Activated effector memory CD4-positive, alpha-beta T cell treated with anti-CD3 and anti-CD28 coated beads, Interleukin-2, amount 50 U/mL, for 16 hours (primary cell): Measurements from ENCODE around the gene TTLL5.

ENCODE experiments used
- DNase-seq: peaks from one replicate; pipeline ENCODE4 v3.0.0-alpha.2; 2020

TTLL5 gene

DNA sequence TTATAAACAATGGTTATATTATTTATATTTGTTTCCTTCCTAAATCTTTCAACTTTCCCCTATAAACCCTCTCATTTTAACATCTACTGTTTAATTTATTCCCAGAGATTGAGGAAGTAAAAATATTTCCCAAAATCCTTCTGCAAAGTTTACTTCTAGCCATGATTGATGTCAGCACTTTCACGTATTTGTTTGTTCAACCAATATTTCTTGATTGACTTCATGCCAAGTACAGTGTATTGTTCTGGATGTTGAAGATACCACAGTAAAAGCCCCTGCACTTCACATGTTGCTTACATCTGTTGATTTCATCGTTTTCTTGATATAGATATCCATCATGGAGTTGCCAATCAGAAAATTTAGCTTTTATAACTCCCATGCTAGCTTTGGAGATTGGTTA, 81.8 kb downstream of the TTLL5 start:
- no peak for DNase-seq

DNA sequence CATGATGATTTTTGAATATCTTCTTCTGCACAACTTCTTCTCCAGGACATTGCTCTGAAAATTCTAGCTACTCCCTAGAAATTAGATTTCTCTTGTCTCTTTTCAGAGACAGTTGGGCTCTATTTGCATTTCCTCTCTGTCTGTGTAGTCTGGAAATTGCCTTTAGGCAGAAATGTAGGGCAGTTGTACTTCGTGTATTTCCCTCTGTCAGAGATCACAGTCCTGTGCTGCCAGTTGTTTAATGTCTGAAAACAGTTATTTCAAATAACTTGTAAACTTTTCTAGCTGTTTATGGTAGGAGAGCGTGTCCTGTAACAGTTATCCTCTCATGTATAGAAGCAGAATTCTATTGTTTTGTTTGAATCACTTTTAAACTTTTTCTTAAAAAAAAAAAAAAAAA, 86.9 kb downstream of the TTLL5 start:
- no peak for DNase-seq

DNA sequence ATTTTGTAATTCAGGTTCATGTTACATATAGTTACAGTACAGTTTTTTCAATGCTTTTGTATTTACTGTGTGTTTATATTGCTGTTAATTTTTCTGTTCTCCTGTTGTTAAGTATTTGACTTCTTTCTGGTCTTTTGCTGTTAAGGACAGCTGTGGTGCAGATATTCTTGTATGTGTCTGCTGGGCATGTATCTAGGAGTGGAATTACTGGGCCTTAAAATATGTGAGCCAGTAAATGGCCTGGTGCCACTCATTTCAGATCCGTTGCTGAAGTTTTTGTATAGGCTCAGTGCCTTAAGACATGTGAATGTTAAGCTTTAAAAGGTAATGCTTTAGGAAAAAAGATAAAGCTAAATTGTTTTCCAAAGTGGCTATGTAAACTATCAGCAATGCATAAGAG, 87.3 kb downstream of the TTLL5 start:
- no peak for DNase-seq

DNA sequence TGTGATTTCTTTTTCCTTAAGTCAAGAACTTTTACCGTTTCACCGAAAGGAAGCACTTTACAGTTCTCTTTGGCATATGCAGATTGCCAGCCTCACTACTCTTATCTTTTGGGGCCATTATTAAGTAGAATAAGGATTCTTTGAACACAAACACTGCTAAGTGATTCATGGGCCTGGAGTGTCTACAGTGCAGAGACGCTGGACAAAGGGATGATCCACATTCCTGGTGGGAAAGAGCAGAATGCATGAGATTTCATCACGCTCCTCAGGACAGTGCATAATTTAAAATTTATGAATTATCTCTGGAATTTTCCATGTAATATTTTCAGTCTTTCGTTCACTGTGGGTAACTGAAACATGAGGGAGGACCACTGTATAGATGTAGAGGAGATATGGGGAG, 90.2 kb downstream of the TTLL5 start:
- DNase-seq, result no peak

DNA sequence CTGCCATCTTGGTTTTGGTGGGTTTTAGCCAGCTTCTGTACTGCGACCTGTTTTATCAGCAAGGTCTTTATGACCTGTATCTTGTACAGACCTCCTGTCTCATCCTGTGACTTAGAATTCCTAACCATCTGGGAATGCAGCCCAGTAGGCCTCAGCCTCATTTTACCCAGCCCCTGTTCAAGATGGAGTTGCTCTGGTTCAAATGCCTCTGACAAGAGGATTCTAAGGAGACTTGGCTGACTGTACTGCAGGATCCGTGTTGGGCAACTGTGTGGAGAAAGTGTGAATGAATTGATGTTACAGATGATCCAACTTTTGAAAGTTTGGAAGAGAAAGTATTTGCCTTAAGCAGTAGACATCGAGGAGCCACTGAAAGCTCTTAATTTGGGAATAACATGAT, 91.0 kb downstream of the TTLL5 start:
- no peak for DNase-seq

DNA sequence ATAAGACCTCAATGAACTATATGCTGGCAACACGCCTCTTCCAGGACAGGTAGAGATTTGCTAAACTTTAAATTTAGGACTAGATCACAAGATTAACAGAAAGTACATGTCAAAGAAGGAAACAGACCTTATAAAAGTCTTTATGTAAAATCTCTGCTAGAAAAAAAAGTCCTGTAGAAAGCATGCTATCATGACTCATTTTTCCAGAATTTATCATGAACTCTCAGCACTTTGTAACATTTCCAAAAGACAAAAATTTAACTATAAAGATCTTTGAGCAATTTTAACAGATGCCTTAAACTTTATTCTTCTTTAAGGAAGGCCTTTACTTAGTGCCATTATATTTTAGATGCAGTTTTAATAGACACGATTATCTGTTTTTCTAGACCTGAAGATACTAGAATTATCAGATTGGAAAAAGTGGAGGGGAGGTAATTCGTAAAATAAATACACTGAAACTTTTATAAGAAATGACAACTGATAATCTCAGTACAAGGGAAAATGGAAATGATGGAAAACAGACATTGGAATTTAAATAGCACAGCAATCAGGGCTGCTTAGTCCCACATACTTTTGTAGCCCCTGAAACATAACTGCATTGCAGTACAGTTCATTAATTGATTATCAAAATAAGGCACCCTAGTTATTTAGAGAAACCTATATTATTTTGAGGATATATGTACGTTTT, 92.0 kb downstream of the TTLL5 start:
- DNase-seq, result no peak

DNA sequence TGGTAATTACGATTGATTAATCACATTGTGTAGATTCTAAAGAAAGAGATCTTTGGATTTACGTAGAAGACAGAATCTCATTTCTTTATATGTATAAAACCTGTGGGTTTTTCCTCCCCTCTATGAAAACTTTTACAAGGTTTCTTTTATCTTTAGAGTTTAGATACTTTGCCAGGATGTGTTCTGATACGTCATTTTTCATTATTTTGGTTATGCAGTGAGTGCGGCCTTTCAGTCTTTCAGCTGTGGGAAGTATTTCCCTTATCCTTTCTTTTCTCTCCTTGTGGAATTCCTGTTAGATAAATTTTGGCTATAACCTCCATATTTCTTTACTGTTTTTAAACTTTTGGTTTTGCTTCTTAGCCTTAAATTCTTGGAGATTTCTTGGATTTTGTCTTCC, 92.7 kb downstream of the TTLL5 start:
- DNase-seq, result no peak

DNA sequence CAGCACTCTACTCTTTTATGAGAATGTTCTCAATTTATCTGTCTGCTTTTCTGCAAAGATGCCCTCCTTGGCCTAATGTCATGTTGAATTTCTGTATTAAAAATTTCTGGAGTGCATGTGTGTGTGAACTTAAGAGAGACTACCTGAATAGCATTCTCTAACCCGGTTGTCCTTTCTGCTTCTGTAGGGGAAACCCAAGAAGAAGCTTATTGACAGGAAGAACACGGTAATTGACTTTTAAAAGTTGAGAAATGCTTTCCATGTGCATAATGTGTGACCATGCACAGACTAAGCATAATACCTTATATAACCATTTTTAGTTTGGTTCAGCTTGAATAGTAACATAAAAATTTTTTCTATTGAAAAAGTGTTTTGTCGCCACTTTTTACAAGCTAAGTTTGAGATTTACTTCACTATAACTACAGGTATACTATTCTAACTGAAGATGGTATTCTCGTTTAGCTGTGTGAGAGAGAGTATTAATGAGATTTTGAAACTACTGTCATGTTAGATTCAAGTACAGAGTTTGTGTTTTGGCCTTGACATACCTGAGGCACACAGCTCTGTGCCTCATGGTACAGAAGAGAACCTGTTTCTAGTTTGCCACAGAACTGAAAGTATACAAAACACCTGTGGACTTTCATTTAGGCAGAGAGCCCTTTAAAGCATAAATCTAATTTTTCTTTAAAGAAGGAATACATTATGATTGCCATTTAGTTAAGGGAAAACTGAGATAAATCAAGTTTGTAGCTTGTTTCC, 96.8 kb downstream of the TTLL5 start:
- DNase-seq, result no peak

DNA sequence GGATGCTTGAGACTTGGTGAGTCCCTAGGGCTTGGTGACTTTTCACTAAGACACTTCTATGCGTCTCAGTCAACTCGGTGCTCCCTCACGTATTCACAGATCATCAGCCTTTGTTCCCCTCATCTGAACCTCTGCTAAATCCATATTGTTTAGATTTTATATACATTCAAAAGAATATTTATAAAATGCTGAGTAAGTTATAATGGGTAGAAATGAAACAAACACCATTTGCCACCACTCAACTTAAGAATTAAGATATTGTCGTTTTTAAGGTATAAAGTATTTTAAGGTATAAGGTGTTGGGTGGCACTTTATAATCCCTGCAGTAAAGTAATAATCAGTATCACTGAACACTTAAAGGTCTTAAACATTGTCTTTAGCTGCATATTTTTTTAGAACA, 103.0 kb downstream of the TTLL5 start:
- no peak for DNase-seq

DNA sequence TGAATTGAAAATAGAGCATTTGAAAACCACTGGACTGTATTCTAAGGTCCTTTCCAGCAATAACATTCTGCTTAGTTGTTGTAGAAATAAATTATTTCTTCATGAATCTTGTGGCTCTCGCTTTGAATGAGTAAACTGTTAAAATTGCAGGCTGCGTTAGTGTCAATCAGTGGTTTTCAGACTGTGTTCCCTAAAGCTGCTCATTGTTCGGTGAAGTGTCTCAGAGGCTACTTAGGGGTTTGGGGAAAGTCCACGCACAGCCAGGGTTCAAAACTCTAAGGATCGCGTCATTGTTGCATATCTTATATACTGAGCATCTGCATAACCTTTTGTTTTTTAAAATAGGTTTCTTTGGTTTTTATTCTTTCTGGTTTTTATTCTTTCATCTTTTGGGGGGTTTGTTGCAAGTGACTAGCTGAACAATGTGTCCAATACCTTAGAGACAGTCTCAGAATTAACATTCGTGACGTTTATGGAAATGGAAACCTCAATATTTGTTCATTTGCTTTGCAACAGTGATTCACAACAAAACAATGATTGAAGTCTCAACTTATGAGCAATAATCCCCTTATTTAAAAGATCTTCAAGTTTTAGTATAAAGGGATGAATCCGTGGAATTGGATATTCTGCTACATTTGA, 108.1 kb downstream of the TTLL5 start:
- no peak for DNase-seq

DNA sequence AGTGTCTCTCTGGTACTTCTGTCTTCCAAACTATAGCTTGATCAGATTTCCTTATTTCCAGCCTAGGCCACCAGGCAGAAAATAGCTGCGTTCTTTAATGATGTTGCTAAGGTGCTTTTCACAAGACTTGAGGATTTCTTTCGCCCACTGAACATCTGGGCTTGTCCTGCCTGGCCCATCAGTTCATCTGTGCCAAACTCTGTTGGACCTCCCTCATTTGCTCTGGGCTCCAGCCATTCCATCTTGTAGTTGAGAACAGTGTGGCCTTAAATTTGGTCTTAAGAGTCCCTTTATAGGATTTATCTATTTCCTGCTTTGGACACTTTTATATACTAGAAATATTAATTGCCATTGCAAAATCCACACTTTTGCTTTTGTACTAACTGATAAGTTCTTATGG, 109.6 kb downstream of the TTLL5 start:
- DNase-seq, result no peak

DNA sequence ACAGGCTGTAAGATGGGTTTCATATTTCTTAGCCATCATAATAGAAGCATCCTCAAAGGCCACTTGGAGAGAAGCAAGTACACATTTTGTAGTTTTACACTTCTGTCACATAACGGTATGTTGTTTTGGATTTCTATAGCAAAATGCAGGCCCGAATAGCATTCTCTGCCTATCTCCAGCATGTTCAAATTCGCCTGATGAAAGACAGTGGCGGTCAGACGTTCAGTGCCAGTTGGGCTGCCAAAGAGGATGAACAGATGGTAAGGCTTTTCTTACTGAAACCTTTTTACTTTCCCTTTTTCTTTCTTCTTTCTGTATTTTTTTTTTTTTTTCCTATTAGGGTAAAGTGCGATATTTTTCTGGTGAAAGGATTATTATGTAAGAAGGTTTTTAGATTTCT, 110.5 kb downstream of the TTLL5 start:
- DNase-seq, result no peak

DNA sequence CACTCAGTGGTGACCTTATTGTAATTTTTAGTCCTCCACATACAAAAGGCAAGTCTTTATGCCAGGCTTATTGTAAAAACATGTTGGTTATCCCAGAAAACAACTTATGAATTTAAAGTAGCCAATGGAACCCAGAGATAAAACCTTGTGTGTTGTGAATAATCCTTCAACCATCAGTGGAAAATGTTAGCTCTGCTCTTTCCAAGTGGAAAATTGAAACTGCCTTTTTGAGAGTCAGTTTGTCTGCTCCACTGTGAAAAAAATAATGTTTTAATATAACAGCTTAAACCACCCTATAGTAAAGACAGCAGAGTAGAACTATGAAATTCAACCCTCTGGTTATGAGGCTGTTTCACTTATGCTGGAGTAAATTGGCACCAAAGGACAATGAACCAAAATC, 112.0 kb downstream of the TTLL5 start:
- no peak for DNase-seq

DNA sequence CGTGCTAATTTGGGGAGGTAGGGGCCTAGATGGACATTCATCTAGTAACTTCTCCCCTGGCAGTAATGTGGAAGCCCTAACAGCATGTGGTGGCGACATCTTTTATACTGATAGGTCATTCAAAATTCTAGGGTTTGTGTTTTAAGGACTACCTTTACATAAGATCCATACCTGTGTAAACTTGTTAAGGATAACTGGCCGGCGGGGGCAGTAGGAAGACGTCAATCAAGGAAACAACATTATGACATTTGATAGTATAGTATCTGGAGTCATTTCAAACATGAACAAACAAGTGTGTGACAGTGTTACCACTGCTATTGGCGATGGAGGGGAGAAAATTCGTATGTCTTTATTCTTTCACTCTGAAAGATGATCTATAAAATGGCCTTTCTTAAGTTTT, 120.0 kb downstream of the TTLL5 start:
- no peak for DNase-seq

DNA sequence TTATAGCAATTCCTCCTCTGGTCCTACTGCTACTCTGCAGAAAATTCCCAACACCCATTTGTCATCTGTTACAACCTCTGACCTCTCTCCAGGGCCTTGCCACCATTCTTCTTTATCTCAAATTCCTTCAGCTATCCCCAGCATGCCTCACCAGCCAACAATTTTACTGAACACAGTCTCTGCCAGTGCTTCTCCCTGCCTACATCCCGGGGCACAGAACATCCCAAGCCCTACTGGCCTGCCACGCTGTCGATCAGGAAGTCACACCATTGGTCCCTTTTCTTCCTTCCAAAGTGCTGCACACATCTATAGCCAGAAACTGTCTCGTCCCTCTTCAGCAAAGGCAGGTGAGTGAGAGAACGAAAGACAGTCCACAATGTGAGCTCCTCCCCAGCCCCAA, 122.1 kb downstream of the TTLL5 start:
- no peak for DNase-seq

DNA sequence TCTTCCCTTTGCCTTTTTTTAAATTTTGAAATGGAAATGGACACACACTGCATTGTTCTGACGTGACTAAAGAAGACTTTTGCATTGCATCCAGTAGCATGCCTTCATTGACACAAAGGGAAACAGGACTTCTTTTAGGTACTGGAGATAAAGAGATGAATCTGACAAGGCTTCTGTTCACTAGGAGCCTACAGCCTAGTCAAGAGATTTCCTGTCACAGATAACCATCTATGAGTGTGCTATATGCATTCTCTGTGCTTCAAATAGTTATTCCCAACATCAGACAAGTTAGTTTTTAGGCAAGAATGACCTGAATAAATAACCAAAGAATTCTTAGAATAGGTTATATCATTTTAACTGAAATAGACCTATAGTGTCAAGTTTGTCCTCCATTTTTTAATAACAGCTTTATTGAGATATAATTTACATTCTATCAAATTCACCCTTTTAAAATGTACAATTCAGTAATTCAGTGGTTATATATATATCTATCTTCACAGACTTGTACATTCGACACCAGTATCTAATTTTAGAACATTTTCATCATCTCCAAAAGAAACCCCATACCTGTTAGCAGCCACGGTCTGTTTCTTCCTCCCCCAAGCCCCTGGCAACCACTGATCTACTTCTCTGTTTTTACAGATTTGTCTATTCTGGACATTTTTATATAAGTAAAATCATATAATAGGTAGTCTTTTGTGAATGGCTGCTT, 122.7 kb downstream of the TTLL5 start:
- DNase-seq, result no peak

DNA sequence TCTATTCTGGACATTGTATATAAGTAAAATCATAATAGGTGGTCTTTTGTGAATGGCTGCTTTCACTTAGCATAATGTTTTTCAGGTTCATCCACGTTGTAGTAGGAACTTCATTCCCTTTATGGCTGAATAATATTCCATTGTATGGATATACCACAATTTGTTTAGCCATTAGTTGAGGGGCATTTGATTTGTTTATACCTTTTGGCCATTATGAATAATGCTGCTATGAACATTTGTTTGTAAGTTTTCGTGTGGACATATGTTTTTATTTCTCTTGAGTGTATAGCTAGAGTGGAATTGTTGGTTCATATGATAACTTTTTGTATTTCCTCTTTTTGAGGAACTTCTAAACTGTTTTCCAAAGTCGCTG, 123.3 kb downstream of the TTLL5 start:
- no peak for DNase-seq

DNA sequence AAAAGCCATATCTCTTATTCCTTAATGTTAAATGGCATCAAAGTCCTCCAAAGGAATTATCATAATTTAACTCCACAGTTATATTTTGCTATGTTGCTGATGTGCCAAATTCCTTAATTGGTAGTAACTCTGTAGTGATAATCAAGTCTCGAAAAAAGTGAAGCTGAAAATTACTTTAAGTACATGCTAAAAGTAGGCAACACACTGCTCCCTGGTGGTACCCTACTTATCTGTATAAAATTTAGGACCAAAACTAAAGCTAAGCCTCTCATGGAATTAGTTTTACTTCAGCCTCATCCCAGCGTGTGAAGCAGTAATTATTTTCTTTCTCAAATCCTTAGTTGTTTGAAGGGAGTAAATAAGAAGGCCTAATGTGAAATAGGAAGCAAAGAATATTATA, 132.8 kb downstream of the TTLL5 start:
- DNase-seq, result no peak

DNA sequence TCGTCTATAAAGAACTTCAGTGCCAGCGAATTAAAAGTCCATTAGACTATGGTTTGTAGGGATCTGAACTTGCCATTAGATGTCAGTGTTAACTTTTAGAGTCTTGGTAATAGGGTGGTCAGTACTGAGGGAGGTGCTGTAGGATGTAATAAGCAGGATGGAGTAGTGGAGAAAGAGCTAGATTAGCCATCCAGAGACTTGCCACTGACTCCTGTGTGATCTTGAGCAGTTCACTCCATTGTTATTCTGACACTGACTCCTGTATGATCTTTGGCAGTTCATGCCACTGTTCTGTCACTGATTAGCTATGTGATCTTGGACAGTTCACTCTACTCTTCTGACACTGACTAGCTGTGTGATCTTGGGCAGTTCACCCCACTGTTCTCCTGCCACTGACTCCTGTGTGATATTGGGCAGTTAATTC, 133.6 kb downstream of the TTLL5 start:
- DNase-seq, result no peak

DNA sequence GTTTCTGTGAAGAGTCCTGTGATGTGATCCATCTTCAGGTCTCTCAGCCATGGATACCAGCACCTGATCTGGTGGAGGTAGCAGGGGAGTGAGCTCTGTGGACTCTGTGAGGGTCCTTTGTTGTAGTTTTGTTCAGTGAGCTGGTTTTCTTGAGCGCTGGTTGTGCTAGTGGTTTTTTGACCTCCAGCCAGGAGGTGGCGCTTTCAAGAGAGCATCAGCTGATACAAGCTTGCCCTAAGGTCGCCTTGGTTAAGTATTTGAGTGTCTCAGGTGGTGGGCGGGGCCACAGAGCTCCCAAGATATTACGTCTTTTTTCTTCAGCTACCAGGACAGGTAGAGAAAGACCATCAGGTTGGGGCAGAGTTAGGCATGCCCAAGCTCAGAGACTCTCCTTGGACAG, 139.7 kb downstream of the TTLL5 start:
- DNase-seq, result no peak

DNA sequence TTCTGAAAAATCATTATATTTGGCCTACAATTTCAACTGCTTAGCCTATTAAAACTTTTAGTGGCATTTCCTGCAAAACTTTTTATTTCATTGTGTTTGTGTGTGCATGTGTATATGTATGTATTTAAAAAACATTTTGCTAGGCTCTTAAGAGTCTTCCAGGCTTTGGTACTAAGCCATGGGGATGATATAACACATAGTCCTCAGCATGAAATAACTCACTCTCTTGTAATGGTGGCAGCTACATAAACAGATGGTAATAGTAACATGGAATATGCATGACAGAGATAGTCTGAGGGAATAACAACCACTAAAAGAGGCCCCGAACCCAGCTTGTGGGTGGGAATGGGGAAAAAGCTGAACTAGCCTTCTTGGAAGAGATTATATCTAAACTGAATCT, 141.4 kb downstream of the TTLL5 start:
- no peak for DNase-seq

DNA sequence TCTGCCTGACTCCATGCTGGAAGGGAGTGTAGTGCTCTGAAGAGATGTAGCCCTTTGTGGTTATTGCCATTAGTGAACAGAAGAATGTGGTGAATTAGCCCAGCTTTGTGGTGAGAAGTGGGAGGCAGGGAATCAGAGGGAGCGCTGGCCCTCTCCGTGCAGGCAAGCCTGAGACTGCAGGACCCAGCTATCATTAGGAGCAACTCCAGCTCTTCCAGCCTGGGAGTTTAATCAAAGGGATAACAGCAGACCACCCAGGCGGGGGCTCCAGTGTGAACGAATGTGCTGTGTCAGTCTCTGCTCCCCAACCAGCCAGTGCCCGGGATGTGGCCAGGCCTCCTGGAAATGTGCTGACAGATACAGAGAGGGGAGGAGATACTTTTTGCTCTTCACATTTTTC, 142.7 kb downstream of the TTLL5 start:
- no peak for DNase-seq

DNA sequence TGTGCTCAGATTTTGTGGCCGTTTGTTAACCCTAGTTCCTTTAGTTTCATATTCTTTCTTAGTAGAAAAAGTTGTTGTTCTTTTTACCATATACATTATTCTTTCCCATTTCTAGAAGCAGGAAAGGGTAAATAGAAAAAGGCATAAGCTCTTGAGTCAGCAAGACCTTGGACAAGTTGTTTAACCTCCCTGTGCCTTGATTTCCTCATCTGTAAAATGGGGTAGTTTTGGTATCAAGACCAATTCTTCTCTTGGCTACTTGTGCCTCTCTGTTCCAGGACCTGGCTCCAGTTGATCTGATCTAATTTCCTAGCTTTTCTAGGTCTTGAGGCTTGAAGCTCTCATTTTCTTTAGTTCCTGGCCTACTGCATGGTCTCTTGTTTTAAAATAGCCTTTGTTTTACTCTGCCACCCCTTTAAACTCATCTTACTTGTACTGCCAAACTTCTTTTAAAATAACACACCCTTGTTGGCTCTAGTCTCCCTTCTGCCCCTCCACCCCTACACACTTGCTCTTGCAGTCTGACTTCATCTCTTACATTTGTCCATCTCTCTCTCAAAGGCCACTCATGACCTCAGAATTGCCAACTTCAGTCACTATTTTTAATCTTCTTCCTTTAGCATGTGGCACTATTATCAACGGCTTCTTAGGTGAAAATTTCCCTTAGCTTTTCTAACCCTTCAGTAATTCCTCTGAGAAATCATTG, 143.7 kb downstream of the TTLL5 start:
- no peak for DNase-seq
